ENCODE data around the gene PDILT.

PDILT gene

DNA sequence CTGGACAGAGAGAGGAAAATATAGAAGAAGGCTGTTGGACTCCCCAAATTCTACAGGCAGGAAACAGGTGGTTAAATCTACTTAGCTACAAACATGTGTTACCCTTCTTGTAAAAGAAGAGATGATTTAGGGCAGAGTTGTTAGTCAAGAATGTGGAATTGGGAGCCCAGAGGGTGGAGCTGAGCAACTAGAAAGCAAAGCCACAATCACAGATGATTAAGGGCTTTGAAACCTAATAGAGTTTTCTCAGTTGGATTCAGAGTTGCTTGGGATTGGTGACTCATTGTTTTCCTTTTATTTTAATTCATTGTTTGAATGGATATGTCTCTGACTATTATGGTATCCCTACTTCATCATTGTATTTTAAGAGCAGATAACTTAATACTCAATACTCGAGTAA, 11.0 kb upstream of the PDILT start:
- ChIA-PET CTCF (no interaction called here), POLR2A (no interaction called here)
- no peak overlapping the region for H3K27ac ChIP-seq (ENCODE audit: extremely low read depth, low read depth, low read length)
- TF ChIP-seq SALL2 (tag by site-specific recombination; IDR thresholded peaks at IDR 0.05; ENCODE audit: borderline replicate concordance) (no peak), ZNF391 (tag by site-specific recombination; IDR thresholded peaks at IDR 0.05; ENCODE audit: borderline replicate concordance, low read depth) (no peak), YY2 (tag by site-specific recombination; IDR thresholded peaks at IDR 0.05) (no peak), ZNF610 (tag by site-specific recombination; IDR thresholded peaks at IDR 0.05; ENCODE audit: borderline replicate concordance) (no peak), ZBTB21 (tag by site-specific recombination; IDR thresholded peaks at IDR 0.05) (no peak), KLF7 (tag by site-specific recombination; IDR thresholded peaks at IDR 0.05; ENCODE audit: borderline replicate concordance) (no peak), ZNF169 (tag by site-specific recombination; IDR thresholded peaks at IDR 0.05) (no peak), ZNF302 (tag by site-specific recombination; IDR thresholded peaks at IDR 0.05; ENCODE audit: low read depth) (no peak), ZFP37 (tag by site-specific recombination; IDR thresholded peaks at IDR 0.05) (no peak), ZBTB17 (tag by site-specific recombination; IDR thresholded peaks at IDR 0.05) (no peak)
- no peak overlapping the region for H3K4me3 ChIP-seq (ENCODE audit: low read depth, low read length)
- H3K9me3 ChIP-seq (ENCODE audit: control insufficient read depth, insufficient read depth, low read depth, low read length): no peaks in the 10 kb centered on the region
- no peaks in the 10 kb centered on the region for H3K36me3 ChIP-seq (ENCODE audit: control insufficient read depth in 2 of 2, insufficient read depth in 1 of 2, low read length in 2 of 2)
- H3K4me1 ChIP-seq (ENCODE audit: control insufficient read depth, insufficient read depth, low read length): no peaks in the 10 kb centered on the region

DNA sequence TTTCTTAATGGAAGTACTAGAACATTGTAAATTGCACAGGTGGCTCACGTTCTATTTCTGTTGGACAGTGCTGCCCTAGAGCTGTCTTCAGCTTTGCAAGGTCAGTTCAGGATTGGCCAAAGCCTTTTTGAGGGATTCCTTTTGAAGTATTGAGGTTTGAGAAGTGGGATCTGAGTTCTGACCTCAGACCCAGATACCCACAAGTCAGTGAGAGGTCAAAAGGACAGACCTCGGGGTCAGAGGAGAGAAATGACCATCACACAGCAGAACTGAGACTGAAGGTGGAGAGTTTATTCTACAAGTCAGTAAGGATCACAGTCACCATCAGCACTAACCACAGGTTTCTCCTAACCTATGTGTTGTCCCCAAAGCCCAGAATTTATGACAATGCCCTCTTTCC, 6.5 kb upstream of the PDILT start:
- Histone ChIP-seq H3K27ac (ENCODE audit: extremely low read depth, low read depth, low read length) (no peak overlapping the region), H3K9me3 (ENCODE audit: control insufficient read depth, insufficient read depth, low read depth, low read length) (no peaks in the 10 kb centered on the region), H3K36me3 (ENCODE audit: control insufficient read depth in 2 of 2, insufficient read depth in 1 of 2, low read length in 2 of 2) (no peaks in the 10 kb centered on the region), H3K4me1 (ENCODE audit: control insufficient read depth, insufficient read depth, low read length) (no peaks in the 10 kb centered on the region), H3K4me3 (ENCODE audit: low read depth, low read length) (no peak overlapping the region)
- ChIA-PET CTCF (no interaction called here), POLR2A (no interaction called here)
- TF ChIP-seq ZNF558 (tag by site-specific recombination; IDR thresholded peaks at IDR 0.05) (no peak), ZNF416 (tag by site-specific recombination; IDR thresholded peaks at IDR 0.05) (no peak), ZNF23 (tag by site-specific recombination; IDR thresholded peaks at IDR 0.05; ENCODE audit: borderline replicate concordance) (no peak), ZFP69B (tag by site-specific recombination; IDR thresholded peaks at IDR 0.05) (no peak)

DNA sequence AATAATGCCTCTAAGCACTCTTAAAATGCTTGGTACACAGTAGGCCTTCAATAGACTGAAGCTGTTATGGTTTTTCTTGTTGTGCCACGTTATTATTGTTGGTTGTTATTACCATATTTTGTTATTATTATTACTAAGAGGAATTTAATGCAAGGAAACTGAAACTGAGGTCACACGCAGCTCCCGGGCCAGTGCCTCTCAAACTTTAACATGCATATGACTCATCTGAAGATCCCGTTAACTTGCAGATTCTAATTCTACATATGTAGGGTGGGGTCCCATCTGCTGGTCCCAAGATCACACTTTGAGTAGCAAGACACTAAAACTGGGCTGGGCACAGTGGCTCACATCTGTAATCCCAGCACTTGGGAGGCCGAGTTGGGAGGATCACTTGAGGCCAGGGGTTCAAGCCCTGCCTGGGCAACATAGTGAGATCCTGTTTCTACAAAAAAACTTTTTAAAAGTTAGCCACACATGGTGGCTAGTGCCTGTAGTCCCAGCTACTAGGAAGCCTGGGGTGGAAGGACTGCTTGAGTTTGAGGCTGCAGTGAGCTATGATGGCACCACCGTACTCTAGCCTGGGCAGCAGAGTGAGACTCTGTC, 5.7 kb upstream of the PDILT start:
- Histone ChIP-seq H3K4me1 (ENCODE audit: control insufficient read depth, insufficient read depth, low read length) (no peaks in the 10 kb centered on the region), H3K27ac (ENCODE audit: extremely low read depth, low read depth, low read length) (no peak overlapping the region), H3K9me3 (ENCODE audit: control insufficient read depth, insufficient read depth, low read depth, low read length) (no peaks in the 10 kb centered on the region), H3K36me3 (ENCODE audit: control insufficient read depth in 2 of 2, insufficient read depth in 1 of 2, low read length in 2 of 2) (no peaks in the 10 kb centered on the region), H3K4me3 (ENCODE audit: low read depth, low read length) (no peak overlapping the region)
- TF ChIP-seq ZNF664 (tag by site-specific recombination; IDR thresholded peaks at IDR 0.05): no peak
- POLR2A ChIA-PET: no interaction called here
- CTCF ChIA-PET: no interaction called here

DNA sequence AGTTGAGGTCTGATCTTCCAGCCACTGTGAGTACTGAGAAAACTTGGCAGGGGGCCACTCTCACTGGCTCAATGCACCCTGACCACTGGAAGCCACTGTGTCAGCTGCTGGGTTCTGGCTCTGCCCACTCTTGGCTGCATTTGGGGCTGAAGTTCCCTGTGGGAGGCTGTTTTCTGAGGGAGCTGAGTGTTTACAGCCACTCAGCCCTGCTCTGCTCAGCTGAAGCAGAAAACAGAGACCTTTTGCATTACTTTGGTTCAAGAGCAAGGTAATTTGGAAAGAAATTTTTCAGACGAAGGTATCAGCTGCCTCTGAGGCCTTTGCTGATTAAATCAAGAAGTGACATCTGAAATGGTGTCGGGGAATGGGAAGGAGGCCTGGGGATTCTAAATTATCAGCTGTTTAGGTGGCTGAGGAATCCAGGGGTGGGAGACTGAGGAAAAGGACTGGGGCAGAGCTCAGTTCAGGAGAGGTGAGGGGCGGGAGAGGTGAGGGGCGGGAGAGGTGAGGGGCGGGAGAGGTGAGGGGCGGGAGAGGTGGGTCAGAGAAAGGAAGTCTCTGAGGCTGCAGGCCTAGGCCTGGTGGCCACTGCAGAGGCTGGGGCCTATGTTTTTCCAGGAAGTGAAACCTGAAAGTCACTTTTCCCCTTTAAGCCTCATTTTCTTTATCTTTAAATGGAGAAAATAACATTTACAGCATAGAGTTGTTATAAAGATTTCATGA, 5.0 kb upstream of the PDILT start, which contains the start of gene ACSM5:
ACSM5 (plus strand) TSS at position 137 of the 723 bp plus-strand sequence. CDS start 1,951 bp downstream, outside the sequence.
- Histone ChIP-seq H3K4me1 (ENCODE audit: control insufficient read depth, insufficient read depth, low read length) (no peaks in the 10 kb centered on the region), H3K36me3 (ENCODE audit: control insufficient read depth in 2 of 2, insufficient read depth in 1 of 2, low read length in 2 of 2) (no peaks in the 10 kb centered on the region), H3K27ac (ENCODE audit: extremely low read depth, low read depth, low read length) (no peak within 1 kb of the TSS), H3K4me3 (ENCODE audit: low read depth, low read length) (no peak within 1 kb of the TSS), H3K9me3 (ENCODE audit: control insufficient read depth, insufficient read depth, low read depth, low read length) (no peaks in the 10 kb centered on the region)
- ChIA-PET POLR2A (no interaction called here), CTCF (no interaction called here)
- TF ChIP-seq, protein P1, sequence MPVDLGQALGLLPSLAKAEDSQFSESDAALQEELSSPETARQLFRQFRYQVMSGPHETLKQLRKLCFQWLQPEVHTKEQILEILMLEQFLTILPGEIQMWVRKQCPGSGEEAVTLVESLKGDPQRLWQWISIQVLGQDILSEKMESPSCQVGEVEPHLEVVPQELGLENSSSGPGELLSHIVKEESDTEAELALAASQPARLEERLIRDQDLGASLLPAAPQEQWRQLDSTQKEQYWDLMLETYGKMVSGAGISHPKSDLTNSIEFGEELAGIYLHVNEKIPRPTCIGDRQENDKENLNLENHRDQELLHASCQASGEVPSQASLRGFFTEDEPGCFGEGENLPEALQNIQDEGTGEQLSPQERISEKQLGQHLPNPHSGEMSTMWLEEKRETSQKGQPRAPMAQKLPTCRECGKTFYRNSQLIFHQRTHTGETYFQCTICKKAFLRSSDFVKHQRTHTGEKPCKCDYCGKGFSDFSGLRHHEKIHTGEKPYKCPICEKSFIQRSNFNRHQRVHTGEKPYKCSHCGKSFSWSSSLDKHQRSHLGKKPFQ (tag by site-specific recombination; IDR thresholded peaks at IDR 0.05): no peak

Measured in HEK293 (cell line).